ENCODE data around the gene CSNK1D.

CSNK1D gene

DNA sequence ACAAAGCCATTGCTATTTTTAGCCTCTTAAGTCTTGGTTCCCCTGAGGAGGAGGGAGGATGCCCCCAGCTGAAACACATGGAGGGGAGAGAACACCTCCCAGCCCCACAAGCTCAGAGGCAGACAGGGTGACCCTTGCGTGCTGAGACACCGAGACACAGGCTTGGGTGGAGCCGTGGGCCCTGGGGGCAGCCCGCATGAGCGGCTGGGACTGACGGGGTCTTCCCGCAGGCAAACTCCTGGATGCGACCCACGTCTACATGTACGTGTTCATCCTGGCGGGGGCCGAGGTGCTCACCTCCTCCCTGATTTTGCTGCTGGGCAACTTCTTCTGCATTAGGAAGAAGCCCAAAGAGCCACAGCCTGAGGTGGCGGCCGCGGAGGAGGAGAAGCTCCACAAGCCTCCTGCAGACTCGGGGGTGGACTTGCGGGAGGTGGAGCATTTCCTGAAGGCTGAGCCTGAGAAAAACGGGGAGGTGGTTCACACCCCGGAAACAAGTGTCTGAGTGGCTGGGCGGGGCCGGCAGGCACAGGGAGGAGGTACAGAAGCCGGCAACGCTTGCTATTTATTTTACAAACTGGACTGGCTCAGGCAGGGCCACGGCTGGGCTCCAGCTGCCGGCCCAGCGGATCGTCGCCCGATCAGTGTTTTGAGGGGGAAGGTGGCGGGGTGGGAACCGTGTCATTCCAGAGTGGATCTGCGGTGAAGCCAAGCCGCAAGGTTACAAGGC, 34.9 kb downstream of the CSNK1D start:
- DNase-seq (ENCODE audit: low spot score), result peak; percentile 80

DNA sequence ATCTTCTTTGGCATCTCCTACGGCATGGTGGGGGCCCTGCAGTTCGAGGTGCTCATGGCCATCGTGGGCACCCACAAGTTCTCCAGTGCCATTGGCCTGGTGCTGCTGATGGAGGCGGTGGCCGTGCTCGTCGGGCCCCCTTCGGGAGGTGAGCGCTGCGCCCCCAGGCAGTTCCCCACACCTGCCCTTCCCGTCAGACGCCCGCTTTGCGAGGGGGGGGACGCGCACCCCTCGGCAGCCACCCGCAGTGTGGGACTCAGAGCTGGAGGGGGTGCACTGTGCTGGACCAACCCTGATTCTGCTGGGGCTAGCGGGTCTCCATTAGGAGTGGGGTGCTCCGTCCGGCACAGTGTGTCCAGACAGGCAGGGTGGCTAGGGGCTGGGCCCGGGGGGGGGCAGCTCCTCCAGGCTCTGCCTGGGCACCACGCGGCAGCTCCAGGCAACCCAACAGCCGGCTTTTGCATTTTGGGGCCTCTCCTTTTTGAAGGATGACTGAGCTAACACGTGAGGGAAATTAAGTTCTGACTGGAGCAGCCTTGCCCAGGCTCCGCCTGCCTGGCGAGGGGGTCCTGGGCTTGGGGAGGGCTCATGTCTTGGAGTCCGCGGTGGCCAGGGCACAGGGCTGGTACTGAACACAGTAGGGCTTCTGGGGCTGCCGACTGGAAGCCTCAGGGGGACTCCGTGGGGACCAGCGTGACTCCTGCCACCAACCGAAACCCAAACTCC, 35.6 kb downstream of the CSNK1D start:
- DNase-seq (ENCODE audit: low spot score), result no peak

DNA sequence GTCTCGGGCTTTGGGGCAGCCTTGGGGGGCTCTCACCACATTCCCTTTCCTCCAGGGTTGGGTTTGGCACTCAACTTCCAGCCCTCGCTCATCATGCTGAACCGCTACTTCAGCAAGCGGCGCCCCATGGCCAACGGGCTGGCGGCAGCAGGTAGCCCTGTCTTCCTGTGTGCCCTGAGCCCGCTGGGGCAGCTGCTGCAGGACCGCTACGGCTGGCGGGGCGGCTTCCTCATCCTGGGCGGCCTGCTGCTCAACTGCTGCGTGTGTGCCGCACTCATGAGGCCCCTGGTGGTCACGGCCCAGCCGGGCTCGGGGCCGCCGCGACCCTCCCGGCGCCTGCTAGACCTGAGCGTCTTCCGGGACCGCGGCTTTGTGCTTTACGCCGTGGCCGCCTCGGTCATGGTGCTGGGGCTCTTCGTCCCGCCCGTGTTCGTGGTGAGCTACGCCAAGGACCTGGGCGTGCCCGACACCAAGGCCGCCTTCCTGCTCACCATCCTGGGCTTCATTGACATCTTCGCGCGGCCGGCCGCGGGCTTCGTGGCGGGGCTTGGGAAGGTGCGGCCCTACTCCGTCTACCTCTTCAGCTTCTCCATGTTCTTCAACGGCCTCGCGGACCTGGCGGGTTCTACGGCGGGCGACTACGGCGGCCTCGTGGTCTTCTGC, 36.3 kb downstream of the CSNK1D start:
- DNase-seq (ENCODE audit: low spot score), result no peak

DNA sequence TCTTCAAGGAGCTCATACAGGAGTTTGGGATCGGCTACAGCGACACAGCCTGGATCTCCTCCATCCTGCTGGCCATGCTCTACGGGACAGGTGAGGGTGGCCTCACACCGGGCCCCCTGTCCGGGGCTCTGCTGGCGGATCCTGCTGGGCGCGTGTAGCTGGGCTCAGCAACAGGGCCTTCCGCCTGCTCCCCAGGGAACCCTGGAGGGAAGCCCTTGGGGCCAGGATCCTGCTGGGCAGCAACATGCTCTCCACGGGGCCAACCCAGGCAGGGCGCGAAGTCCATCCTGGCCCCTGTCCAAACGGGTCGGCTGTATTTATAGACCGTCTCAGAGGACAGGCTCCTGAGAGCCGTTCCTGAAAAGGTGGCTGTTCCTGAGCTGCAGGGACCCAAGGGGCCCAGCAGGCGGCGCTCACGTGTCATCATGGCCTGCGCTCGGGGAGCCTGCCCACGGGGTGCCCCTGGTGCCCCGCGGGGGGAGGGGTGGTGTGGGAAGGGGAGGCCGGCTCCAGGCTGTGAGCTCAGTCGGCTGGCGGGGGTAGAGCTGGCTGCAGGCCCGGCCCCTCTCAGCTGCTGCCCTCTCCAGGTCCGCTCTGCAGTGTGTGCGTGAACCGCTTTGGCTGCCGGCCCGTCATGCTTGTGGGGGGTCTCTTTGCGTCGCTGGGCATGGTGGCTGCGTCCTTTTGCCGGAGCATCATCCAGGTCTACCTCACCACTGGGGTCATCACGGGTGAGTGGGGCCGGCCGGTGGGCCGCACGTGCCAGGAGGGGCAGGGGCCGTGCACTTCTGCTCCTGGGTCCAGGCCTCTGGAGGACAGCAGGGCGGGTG, 37.1 kb downstream of the CSNK1D start:
- peak; percentile 73 for DNase-seq (ENCODE audit: low spot score)

DNA sequence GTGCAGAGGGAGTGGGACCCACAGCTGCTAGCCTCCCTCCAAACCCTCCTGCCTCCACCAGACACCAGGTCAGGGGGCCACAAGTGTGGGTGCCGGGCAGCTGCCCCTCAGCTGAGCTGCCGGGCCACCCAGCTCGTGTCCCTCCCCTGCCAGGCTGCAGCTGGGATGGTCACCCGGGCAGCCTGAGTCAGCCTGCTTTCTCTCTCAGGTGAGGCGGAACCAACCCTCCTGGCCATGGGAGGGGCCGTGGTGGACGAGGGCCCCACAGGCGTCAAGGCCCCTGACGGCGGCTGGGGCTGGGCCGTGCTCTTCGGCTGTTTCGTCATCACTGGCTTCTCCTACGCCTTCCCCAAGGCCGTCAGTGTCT, 37.7 kb downstream of the CSNK1D start:
- no peak for DNase-seq (ENCODE audit: low spot score)

DNA sequence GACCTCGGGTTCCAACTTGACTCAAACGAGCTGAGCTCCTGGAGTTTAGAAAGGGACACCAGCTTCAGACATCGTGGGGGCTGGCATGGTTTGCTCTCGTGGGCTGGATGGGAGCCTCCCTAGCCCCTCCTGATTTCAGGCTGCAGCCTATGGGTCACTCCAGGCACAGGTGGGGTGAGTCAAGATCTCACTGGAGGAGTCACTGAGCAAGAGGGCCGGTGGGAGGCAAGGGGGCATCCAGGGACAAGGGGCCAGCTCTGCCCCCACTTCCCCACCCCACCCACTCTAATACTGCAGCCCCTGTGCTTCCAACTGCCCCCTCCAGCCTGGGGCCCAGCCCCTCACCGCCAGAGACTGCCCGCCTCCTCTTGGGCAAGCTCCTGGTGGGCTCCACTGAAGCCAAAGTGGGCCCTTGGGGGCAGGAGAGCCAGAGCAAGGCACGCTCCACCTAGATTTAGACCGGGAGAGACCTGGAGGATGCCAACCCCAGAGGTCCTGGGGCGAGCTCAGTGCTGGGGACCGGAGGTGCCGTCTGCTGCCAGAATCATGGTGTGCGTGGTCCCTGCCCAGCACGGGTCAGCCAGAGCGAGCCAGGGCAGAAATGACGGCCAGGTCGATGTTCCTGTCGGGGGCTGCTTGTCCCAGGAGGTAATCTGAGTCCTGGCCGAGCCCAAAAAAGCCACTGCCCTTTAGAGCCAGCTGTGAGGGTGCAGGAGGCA, 38.3 kb downstream of the CSNK1D start:
- no peak for DNase-seq (ENCODE audit: low spot score)

DNA sequence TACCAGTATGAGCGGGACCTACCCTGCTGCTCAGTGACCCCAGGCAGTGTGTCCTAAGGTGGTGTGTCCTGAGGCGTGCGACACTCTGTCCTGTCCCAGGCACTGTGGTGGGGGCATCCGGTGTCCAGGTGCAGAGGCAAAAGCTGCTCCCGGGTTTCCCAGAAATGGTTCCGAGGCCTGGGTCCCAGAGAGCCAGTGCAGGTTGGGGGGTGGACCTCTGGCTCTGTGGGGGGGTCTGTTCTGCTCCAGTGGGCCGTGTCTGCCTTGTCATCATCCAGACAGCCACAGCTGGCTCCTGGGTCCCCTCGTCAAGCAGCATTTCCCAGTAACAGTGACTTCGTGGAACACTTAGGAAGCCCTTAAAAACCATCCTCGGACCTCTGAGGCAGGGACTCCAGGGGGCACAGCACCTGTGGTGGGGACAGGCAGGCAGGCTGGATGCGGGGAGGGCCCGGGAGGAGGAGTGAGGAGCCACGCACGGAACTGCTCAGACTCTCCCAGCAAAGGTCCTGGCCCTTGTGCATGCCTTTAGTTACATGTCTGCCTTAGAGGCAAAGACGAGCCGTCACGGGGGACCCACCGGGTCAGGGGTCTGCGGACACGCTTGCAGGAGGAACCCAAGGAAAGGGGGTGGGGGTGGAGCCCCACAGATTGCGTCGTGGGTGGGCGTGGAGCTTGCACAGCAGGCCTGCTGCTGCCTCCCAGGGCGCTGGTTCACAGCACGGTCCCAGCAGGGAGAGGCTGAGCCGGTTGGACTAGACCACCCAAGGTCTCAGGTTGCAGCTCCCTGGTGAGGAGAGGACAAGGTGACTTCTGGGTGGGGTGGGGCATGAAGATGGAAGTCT, 39.1 kb downstream of the CSNK1D start:
- DNase-seq (ENCODE audit: low spot score), result no peak

DNA sequence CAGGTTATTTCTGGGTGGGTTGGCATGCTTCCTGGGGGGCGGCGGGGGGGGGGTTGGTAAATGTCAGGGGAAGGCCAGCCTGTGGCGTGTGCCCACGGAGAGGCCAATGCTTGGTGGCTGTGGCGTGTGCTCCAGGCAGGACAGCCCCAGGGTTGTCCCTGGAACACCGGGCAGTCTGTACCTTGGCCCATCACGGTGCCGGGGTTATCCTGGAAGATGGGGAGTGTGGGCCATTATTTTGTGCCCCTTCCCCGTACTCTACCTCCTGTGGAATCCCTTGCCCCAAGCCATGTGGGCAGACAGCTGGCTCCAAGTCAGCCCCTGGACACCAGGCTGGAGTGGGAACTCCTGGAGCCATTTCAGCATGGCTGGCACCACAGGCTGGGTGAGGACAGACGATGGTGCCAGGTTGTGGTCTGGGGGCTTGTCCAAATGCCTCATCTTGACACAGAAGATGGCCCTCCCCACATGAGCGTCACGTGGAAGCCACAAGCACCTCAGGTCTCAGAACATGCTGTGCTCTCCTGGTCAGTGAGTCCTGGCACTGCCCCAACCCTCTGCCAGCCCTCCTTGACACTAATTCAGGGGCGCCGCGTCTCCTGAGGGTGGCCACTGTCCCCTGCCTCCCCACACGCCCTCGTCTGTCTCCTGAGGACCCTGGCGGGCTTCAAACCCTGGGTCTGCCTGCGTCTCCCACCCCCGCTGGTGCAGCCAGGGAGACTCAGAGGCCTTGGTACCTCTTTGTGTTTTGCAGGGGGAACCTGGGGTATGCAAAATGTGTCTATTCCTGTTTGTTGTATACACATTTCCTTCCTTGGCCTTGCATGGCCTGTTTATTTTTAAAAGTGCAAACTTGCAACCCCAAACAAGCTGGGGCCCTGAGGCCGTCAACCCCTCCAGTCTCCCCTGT, 40.4 kb downstream of the CSNK1D start:
- no peak for DNase-seq (ENCODE audit: low spot score)

DNA sequence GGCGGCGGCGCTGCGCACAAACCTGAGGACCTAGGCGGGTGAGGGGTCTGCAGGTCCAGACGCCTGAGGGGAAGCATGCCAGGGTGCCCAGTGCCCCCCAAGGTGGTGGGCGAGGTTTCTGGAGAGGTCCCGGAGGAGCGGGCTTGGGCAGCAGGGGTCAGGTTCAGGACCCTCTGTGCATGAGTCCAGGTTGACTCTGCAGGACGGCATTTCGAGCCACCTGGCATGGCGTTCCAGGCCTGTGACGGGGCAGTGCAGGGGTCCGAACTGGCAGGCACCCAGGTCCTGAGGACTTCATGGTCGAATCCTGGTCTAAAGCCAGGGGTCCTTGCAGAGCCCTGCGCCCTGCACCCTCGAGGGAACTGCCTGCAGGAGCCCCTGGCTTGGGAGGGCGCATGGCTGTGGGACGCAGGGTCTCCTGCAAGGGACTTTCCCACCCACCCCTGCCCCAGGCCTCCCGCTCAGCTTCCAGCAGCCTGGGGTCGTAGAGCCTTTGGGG, 41.1 kb downstream of the CSNK1D start:
- no peak for DNase-seq (ENCODE audit: low spot score)

DNA sequence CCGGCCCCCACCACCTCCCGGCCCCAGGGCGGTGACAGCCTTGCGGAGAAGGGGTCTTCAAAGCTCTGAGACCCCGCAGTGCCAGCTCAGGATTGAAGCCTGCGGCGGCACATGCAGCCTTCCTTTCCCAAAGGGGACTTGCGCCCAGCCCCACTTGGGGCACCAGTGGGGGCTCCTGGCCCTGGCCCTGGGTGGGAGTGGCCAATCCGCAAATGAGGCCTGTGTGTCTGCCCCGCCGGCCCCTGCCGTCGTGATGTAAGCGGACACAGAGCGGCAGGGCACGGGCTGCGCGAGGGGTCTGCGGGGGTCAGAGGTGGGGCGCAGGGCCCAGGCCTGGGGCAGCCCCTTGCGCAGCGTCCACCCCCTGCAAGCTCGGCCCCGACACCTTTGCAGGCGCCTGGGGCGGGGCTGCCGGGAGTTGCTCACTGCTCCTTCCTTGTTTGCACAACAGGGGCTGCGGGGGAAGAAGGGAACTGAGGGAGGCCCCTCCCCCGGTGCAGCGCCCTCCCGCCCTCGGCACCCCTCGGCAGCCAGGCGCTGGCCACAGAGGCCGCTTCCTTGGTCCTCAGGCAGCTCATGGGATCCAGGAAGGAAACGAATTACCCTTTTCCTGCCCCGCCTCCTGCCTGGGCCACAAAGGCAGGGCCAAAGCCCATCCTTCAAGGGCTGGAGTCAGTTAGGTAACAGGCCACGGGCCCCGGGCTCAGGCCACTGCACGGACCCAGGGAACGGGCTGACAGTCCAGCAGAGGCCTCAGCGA, 41.8 kb downstream of the CSNK1D start:
- peak; percentile 19 for DNase-seq (ENCODE audit: low spot score)

DNA sequence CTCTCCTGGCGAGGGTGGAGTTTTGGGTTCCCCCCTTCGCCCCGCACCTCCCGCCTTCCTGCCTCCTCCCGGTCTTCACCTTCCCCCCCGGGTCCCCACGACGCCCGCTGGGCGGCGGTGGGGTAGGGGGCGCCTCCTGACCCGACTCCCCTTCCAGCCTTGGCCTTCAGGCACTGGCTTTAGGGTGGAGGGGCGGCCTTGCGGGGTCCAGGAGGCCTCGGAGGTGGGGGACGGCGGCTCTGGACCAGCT, 42.3 kb downstream of the CSNK1D start:
- DNase-seq (ENCODE audit: low spot score), result no peak

DNA sequence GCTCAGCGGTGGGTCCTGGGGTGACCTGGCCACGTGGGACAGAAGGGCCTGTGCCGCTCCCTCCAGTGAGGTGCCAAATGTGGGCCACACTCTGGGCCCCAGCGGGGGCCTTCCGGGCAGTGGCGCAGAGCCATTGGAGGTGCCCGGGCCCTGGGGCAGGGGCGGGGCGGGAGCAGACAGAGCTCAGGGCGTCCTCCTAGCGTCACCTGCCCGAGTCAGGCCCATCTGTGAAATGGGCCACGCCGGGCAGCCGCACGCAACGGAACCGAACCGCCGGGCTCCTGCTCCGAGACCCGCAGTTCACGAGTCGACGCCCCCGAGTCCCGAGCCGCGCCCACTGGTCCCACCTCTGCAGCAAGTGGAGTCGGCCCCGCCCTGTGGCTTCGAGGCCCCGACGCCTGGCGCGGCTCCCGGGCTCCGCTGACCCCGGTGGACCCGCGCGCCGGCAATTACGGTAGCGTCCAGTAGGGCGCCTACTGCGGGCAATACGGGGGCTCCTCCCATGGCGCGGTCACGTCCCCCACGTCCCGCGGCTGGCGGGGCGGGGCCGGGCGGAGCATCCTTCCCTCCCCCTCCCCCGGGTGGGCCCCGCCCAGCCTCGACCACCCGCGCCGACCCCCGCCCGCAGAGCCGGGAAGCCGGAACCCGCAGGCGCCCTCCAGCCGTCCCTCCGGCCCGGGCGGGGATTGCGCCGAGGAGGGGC, 42.7 kb downstream of the CSNK1D start:
- peak; percentile 48 for DNase-seq (ENCODE audit: low spot score)

DNA sequence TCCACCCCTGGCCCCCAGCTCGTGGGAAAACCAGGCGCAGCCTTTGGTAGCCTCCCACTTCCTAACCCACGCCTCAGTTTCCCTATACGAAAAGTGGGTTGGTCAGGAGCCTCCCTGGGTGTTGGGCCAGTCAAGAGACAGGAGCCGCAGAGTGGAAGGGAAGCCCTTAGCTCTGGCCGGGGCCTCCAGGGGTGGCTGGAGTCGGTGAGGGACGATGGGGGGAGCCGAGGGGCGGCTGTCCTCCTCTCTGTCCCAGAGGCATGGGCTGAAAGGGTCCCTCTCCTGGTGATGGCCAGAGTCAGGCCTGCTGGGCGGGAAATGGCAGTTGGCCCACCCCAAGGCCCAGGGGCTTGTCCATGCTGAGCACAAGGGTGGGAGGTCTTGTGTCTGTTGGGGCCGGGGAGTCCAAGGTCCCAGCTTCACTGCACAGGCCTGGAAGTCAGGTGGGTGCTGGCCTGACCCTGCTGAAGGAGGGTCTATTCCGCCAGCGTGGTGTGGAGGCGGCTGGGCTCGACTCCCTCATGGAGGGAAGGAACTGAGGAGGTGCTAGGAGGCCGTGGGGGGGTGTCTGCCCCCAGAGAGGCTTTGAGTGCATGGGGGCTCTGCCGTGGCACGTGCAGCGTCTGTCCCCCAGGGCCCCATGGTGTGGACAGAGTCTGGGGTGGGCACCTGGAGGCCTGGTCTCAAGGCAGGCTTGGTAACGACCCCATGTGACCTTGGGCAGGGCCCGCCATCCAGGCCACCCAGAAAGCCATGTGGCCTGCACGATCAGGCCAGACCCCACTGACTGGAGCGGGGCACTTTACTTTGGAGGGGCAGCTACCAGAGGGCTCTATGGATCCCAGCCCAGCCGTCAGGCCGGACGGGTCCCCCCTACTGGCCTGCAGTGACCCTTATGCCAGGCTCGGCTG, 43.5 kb downstream of the CSNK1D start:
- DNase-seq (ENCODE audit: low spot score), result no peak

DNA sequence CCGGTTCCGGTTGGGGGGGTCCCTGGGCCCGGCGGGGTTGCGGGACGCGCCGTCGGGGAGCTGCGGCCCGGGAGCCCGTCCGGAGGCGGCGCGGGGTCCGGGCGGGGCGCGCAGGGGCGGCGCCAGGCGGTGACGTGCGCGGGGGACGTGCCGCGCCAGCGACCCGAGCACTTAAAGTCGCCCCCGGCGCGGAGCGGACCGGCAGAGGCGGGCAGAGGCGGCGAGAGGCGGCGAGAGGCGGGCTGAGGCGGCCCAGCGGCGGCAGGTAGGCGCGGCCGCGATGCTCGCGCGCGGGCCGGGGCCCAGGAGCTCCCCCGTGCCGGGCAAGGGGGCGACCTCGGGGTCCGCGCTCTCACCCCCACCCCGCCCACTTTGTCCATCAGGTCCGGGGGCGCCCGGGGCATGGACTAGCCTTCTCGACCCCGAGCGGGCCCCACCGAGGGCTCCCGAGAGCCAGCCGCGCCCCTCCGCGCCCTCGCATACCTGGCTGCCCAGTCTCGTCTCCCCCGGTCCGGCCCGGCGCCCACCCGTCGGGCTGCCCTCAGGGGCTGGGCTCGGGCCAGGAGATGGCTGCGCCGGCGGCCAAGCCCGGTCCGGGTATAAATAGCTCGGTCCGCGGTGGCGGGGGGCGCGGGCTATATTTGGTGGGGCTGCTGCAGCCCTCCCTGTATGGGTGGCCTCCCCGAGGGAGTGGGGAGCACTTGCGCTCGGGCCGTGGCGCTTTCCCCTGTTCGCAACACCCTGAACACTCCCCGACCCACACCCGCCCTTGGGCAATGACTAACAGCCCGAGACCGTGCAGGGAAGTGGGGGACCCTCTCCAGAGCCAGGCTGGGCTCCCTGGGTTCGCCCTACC, 44.4 kb downstream of the CSNK1D start, which contains the start of gene SLC16A3:
Gene SLC16A3 (plus strand): TSS at position 201 of the 856 bp plus-strand sequence. CDS start 6,967 bp downstream, outside the sequence.
- DNase-seq (ENCODE audit: low spot score), result peak; percentile 60

DNA sequence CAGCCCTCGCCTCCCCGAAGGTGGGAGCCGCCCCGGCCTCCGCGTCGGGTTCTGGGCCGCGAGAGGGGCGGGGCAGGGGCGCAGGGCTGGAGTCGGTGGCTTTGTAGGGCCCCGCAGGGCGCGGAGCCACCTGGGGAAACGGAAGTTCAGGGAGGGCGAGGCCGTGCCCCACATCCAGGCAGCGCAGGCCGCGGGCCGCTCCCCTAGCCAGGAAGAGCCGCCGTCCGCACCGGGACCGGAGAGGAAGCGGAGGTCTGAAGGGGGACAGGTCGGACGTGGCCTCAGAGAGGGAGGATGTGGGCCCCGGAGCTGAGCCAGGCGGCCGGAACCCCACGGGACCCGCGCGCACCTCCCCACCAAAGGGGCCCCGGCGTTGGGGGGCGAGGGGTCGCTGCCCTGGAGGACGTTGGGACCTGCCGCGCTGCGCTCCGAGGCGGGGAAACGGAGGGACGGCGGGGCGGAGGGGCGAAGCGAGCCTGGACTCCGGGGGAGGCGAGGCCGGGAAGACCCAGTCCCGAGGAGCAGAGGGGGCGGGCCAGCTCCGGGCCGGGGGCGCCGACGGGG, 45.1 kb downstream of the CSNK1D start:
- DNase-seq (ENCODE audit: low spot score), result peak; percentile 58

All from CD4-positive, alpha-beta T cell treated with Interleukin-2 at 100 ng/mL for 4 hours (primary cell).